Measurements from ENCODE around the gene SLC41A3. TPM values are rescaled to one million over a fixed set of nuclear protein-coding genes. Genes with fewer than 3 reads are reported as not detected.

Gene SLC41A3
- total and polyA plus RNA-seq, 10 of the 15 experiments (the other 5 are each of a cell fraction or from before 2014, with no cell fraction given), result 8.3 to 29.5 (median 16.7) TPM

DNA sequence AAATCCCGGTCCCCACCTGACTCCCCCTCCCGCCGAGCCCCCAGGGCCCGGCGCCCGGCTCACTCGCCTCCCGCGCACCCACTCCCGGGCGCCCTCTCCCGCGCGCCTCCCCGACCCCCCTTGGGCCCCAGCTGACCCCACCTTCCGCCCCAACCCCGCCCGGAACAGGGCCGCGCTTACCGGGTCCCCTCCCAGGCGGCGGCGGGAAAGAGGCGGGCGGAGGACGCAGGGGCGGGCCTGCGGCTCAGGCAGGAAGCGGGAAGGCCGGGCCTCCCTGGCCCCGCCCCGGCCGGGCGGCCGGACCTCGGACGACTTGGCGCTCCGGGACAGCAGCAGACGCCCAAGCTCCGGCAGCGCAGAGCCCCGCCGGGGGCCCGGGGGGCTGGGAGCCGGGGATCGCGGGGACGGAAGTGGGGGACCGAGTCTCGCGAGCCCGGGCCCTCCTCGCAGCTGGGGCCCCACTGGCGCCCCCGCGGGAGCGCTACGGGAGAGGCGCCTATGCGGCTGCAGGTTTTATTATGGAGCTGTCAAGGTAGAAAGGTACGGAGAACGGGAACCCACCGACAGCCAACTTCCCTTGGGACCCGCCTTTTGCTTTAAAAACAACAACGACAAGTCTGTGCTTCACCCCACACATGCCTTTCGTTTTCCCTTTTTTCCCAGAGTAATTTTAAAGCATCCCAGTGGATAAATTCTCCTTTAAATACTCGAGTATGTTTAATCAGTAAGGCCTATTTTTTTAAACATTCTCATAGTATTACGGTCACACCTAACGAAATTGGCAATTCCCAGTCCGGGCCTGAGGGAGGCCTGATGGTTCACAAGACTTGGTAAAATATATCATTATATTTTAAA, at the start of gene SLC41A3 (continued):
- TF ChIP-seq, protein P1, sequence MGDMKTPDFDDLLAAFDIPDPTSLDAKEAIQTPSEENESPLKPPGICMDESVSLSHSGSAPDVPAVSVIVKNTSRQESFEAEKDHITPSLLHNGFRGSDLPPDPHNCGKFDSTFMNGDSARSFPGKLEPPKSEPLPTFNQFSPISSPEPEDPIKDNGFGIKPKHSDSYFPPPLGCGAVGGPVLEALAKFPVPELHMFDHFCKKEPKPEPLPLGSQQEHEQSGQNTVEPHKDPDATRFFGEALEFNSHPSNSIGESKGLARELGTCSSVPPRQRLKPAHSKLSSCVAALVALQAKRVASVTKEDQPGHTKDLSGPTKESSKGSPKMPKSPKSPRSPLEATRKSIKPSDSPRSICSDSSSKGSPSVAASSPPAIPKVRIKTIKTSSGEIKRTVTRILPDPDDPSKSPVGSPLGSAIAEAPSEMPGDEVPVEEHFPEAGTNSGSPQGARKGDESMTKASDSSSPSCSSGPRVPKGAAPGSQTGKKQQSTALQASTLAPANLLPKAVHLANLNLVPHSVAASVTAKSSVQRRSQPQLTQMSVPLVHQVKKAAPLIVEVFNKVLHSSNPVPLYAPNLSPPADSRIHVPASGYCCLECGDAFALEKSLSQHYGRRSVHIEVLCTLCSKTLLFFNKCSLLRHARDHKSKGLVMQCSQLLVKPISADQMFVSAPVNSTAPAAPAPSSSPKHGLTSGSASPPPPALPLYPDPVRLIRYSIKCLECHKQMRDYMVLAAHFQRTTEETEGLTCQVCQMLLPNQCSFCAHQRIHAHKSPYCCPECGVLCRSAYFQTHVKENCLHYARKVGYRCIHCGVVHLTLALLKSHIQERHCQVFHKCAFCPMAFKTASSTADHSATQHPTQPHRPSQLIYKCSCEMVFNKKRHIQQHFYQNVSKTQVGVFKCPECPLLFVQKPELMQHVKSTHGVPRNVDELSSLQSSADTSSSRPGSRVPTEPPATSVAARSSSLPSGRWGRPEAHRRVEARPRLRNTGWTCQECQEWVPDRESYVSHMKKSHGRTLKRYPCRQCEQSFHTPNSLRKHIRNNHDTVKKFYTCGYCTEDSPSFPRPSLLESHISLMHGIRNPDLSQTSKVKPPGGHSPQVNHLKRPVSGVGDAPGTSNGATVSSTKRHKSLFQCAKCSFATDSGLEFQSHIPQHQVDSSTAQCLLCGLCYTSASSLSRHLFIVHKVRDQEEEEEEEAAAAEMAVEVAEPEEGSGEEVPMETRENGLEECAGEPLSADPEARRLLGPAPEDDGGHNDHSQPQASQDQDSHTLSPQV (IDR thresholded peaks at IDR 0.05), result peak; percentile 43; the same call in 1 of the 2 replicates
- TF ChIP-seq RCOR1 (conservative IDR thresholded peaks at IDR 0.05; ENCODE audit: low read depth, low read length) (peak; percentile 78; the same call in 1 of the 2 replicates), RB1 (IDR thresholded peaks at IDR 0.05; ENCODE audit: borderline replicate concordance) (0 out of 2 replicates have a peak, but pooled peaks have one; percentile 62), EED (IDR thresholded peaks at IDR 0.05; ENCODE audit: low read depth) (no peak), RUNX3 (IDR thresholded peaks at IDR 0.05; ENCODE audit: low read length) (no peak), TARDBP (IDR thresholded peaks at IDR 0.05; ENCODE audit: borderline replicate concordance) (no peak), SIX5 (IDR thresholded peaks at IDR 0.05; ENCODE audit: low read depth, low read length, severe bottlenecking) (no peak), NBN (IDR thresholded peaks at IDR 0.05) (no peak), ZNF24 (IDR thresholded peaks at IDR 0.05) (no peak), YBX1 (IDR thresholded peaks at IDR 0.05) (no peak), BACH1 (IDR thresholded peaks at IDR 0.05; ENCODE audit: borderline replicate concordance) (peak; percentile 53; the same call in 1 of the 2 replicates), PAX8 (IDR thresholded peaks at IDR 0.05) (no peak), NR2F1 (conservative IDR thresholded peaks at IDR 0.05) (peak; percentile 34), NR2C1 (IDR thresholded peaks at IDR 0.05) (no peak), ZNF274 (IDR thresholded peaks at IDR 0.05; ENCODE audit: insufficient read depth, insufficient read length) (no peak), ZZZ3 (IDR thresholded peaks at IDR 0.05; ENCODE audit: control insufficient read depth, insufficient read length, low read depth) (no peak)
- TF ChIP-seq, protein P2, sequence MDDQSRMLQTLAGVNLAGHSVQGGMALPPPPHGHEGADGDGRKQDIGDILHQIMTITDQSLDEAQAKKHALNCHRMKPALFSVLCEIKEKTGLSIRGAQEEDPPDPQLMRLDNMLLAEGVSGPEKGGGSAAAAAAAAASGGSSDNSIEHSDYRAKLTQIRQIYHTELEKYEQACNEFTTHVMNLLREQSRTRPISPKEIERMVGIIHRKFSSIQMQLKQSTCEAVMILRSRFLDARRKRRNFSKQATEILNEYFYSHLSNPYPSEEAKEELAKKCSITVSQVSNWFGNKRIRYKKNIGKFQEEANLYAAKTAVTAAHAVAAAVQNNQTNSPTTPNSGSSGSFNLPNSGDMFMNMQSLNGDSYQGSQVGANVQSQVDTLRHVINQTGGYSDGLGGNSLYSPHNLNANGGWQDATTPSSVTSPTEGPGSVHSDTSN (IDR thresholded peaks at IDR 0.05; ENCODE audit: insufficient replicate concordance, low read depth, low read length), result no peak
- TF ChIP-seq, protein P3, sequence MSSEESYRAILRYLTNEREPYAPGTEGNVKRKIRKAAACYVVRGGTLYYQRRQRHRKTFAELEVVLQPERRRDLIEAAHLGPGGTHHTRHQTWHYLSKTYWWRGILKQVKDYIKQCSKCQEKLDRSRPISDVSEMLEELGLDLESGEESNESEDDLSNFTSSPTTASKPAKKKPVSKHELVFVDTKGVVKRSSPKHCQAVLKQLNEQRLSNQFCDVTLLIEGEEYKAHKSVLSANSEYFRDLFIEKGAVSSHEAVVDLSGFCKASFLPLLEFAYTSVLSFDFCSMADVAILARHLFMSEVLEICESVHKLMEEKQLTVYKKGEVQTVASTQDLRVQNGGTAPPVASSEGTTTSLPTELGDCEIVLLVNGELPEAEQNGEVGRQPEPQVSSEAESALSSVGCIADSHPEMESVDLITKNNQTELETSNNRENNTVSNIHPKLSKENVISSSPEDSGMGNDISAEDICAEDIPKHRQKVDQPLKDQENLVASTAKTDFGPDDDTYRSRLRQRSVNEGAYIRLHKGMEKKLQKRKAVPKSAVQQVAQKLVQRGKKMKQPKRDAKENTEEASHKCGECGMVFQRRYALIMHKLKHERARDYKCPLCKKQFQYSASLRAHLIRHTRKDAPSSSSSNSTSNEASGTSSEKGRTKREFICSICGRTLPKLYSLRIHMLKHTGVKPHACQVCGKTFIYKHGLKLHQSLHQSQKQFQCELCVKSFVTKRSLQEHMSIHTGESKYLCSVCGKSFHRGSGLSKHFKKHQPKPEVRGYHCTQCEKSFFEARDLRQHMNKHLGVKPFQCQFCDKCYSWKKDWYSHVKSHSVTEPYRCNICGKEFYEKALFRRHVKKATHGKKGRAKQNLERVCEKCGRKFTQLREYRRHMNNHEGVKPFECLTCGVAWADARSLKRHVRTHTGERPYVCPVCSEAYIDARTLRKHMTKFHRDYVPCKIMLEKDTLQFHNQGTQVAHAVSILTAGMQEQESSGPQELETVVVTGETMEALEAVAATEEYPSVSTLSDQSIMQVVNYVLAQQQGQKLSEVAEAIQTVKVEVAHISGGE (CRISPR knock-in tag; IDR thresholded peaks at IDR 0.05), result no peak
- TF ChIP-seq, protein P4, sequence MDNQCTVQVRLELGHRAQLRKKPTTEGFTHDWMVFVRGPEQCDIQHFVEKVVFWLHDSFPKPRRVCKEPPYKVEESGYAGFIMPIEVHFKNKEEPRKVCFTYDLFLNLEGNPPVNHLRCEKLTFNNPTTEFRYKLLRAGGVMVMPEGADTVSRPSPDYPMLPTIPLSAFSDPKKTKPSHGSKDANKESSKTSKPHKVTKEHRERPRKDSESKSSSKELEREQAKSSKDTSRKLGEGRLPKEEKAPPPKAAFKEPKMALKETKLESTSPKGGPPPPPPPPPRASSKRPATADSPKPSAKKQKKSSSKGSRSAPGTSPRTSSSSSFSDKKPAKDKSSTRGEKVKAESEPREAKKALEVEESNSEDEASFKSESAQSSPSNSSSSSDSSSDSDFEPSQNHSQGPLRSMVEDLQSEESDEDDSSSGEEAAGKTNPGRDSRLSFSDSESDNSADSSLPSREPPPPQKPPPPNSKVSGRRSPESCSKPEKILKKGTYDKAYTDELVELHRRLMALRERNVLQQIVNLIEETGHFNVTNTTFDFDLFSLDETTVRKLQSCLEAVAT (IDR thresholded peaks at IDR 0.05), result no peak
